Vagina (tissue), 2 donors: Measurements from ENCODE around the gene ARHGAP26.

Experiments
- CTCF ChIP-seq, 3 experiments: fragments of 450-650 bp in 2 of 3; fragments of 200-600 bp in 1 of 3; sonication (generic) in 1 of 3; IDR thresholded peaks; one replicate each; pipeline ENCODE4 v1.5.1; 2017 to 2019; ENCODE audit warnings: antibody characterized with exemption in 3 of 3, mild to moderate bottlenecking in 2 of 3, moderate library complexity in 2 of 3
- POLR2A ChIP-seq, 2 donors: fragments of 450-650 bp; IDR thresholded peaks; one replicate each; pipeline ENCODE4 v1.6.1; 2017; ENCODE audit warnings: antibody characterized with exemption in 2 of 2, mild to moderate bottlenecking in 2 of 2, moderate library complexity in 2 of 2
- POLR2AphosphoS5 ChIP-seq, 2 donors: sonication (generic); formaldehyde crosslinking; IDR thresholded peaks; one replicate each; pipeline ENCODE4 v1.9.0; 2017; ENCODE audit warnings: antibody characterized with exemption in 2 of 2, mild to moderate bottlenecking in 2 of 2, low read depth in 1 of 2; ENCODE audit not compliant: insufficient read depth in 1 of 2

- TF ChIP-seq CTCF (IDR thresholded peaks at IDR 0.05) (no peak), POLR2A (IDR thresholded peaks at IDR 0.05) (no peak), POLR2AphosphoS5 (IDR thresholded peaks at IDR 0.05; ENCODE audit: insufficient read depth in 1 of 2, low read depth in 1 of 2) (no peak)
These were observed 69.7 kb downstream of the ARHGAP26 start for GRCh38 chr5:142839711-142840346.
